D721Med (cell line): ENCODE data around the gene NAGS.
"Not testable (repeated sequence)": the region's sequence is repeated elsewhere in the genome, so short reads cannot be mapped to it uniquely, and the experiment has no call there.

ENCODE experiments used
- DNase-seq: peaks from one replicate; pipeline ENCODE4 v3.0.0; 2011; ENCODE audit warnings: low spot score; ENCODE audit not compliant: insufficient read length
- FAIRE-seq: peaks from 2 replicates; lab custom pipeline; 2011; peaks lifted over from hg19 to GRCh38; lab: Jason Lieb, UNC
- CTCF ChIP-seq: IDR thresholded peaks from 2 replicates; pipeline ENCODE4 v1.5.1; 2012; ENCODE audit warnings: mild to moderate bottlenecking, control low read depth; ENCODE audit not compliant: insufficient read depth; ENCODE audit errors: missing control alignments

NAGS gene

GRCh38 chr17:44010966-44011647 is 6.7 kb downstream of the NAGS start:
- TF ChIP-seq CTCF, result no peak
- DNase-seq (no peak), FAIRE-seq (no peak)

GRCh38 chr17:44011876-44012275 is 7.5 kb downstream of the NAGS start:
- DNase-seq (no peak), FAIRE-seq (no peak)

GRCh38 chr17:44012391-44012790 is 8.0 kb downstream of the NAGS start:
- FAIRE-seq, result no peak
- DNase-seq, result no peak
- TF ChIP-seq CTCF, result no peak

More at GRCh38 chr17:44011876-44012275, 7.5 kb downstream of the NAGS start:
- no peak for TF ChIP-seq CTCF

GRCh38 chr17:44012874-44013273 is 8.5 kb downstream of the NAGS start:
- FAIRE-seq (no peak), DNase-seq (no peak)
- no peak for TF ChIP-seq CTCF

- no peak for TF ChIP-seq CTCF
- FAIRE-seq (no peak), DNase-seq (no peak)
These were observed 9.7 kb downstream of the NAGS start for GRCh38 chr17:44014133-44014436.

- DNase-seq (no peak), FAIRE-seq (no peak)
- TF ChIP-seq CTCF, result no peak
These were observed 10.2 kb downstream of the NAGS start, which contains the start of gene TMEM101 for GRCh38 chr17:44014437-44015172. TMEM101 (minus strand) TSS chr17:44014963; CDS start chr17:44014952, 11 bp downstream.

- FAIRE-seq, DNase-seq: not testable (repeated sequence)
These were observed 16.8 kb downstream of the NAGS start for GRCh38 chr17:44021227-44021626.
